NCI-H1092 (cell line): ENCODE measurements around the gene RAG1.
"Not testable (repeated sequence)": the region's sequence is repeated elsewhere in the genome, so short reads cannot be mapped to it uniquely, and the experiment has no call there.

Experiments
- DNase-seq: peaks from one replicate; lab custom pipeline; 2025; lab: John Stamatoyannopoulos, UW

Gene RAG1

GRCh38 chr11:36567694-36568093 lies at the start of gene RAG1:
Gene RAG1, plus strand, starts transcription at chr11:36568007. Its CDS starts 5,298 bp downstream, at chr11:36573305.
- no peak for DNase-seq

- DNase-seq, result no peak
Observed at GRCh38 chr11:36530840-36531239, 37.0 kb upstream of the RAG1 start.

GRCh38 chr11:36532941-36533601 lies 34.7 kb upstream of the RAG1 start:
- no peak for DNase-seq

- DNase-seq, result no peak
Observed at GRCh38 chr11:36534276-36534840, 33.4 kb upstream of the RAG1 start.

GRCh38 chr11:36540998-36541397 lies 26.8 kb upstream of the RAG1 start:
- DNase-seq, result no peak

GRCh38 chr11:36550385-36551115 lies 17.3 kb upstream of the RAG1 start:
- DNase-seq, result no peak

- DNase-seq, result not testable (repeated sequence)
Observed at GRCh38 chr11:36557390-36557789, 10.4 kb upstream of the RAG1 start.

GRCh38 chr11:36557991-36558390 lies 9.8 kb upstream of the RAG1 start:
- DNase-seq, result no peak

GRCh38 chr11:36558571-36559413 lies 9.0 kb upstream of the RAG1 start:
- DNase-seq, result no peak

GRCh38 chr11:36564376-36565030 lies 3.3 kb upstream of the RAG1 start:
- peak; percentile 2 for DNase-seq

GRCh38 chr11:36565031-36565610 lies 2.7 kb upstream of the RAG1 start:
- no peak for DNase-seq

GRCh38 chr11:36566407-36567053 lies 1.3 kb upstream of the RAG1 start:
- DNase-seq, result no peak

GRCh38 chr11:36569095-36569494 lies 1.3 kb downstream of the RAG1 start:
- DNase-seq, result no peak

- no peak for DNase-seq
Observed at GRCh38 chr11:36574486-36574885, 6.7 kb downstream of the RAG1 start.

- DNase-seq, result no peak
Observed at GRCh38 chr11:36577373-36577772, 9.6 kb downstream of the RAG1 start.

GRCh38 chr11:36577859-36578258 lies 10.1 kb downstream of the RAG1 start:
- no peak for DNase-seq

GRCh38 chr11:36578458-36578857 lies 10.7 kb downstream of the RAG1 start:
- DNase-seq, result no peak

- DNase-seq, result no peak
Observed at GRCh38 chr11:36581536-36581935, 13.7 kb downstream of the RAG1 start.

- no peak for DNase-seq
Observed at GRCh38 chr11:36583667-36584066, 15.9 kb downstream of the RAG1 start.

GRCh38 chr11:36586543-36586942 lies 18.7 kb downstream of the RAG1 start:
- DNase-seq, result no peak

- no peak for DNase-seq
Observed at GRCh38 chr11:36588099-36588498, 20.3 kb downstream of the RAG1 start.
